ENCODE results near the gene THAP10.
"Not testable (repeated sequence)": the region's sequence is repeated elsewhere in the genome, so short reads cannot be mapped to it uniquely, and the experiment has no call there.

THAP10 gene

GRCh38 chr15:70892002-70892911 is at the start of gene THAP10, which contains the start of gene LRRC49:
TSS of gene THAP10 (minus strand) at chr15:70892433. CDS start at chr15:70892272, 161 bp downstream.
TSS of gene LRRC49 (plus strand) at chr15:70892826. CDS start at chr15:70892895, 69 bp downstream.
- peak; percentile 88 for DNase-seq (ENCODE audit: low read depth)
- peak within 1 kb of the TSS; percentile 56 for H3K4me3 ChIP-seq (ENCODE audit: low read depth, low read length)

GRCh38 chr15:70936326-70936725 is 44.1 kb upstream of the THAP10 start:
- H3K4me3 ChIP-seq (ENCODE audit: low read depth, low read length), result no peak overlapping the region
- no peak for DNase-seq (ENCODE audit: low read depth)

- no peak for DNase-seq (ENCODE audit: low read depth)
- H3K4me3 ChIP-seq (ENCODE audit: low read depth, low read length), result no peak overlapping the region
Measured at GRCh38 chr15:70935631-70936030, 43.4 kb upstream of the THAP10 start.

- no peak overlapping the region for H3K4me3 ChIP-seq (ENCODE audit: low read depth, low read length)
- DNase-seq (ENCODE audit: low read depth), result no peak
Measured at GRCh38 chr15:70933411-70933810, 41.2 kb upstream of the THAP10 start.

- no peak for DNase-seq (ENCODE audit: low read depth)
Measured at GRCh38 chr15:70932397-70932796, 40.2 kb upstream of the THAP10 start.

GRCh38 chr15:70931821-70932220 is 39.6 kb upstream of the THAP10 start:
- no peak for DNase-seq (ENCODE audit: low read depth)

More at GRCh38 chr15:70932397-70932796, 40.2 kb upstream of the THAP10 start:
- H3K4me3 ChIP-seq (ENCODE audit: low read depth, low read length), result no peak overlapping the region

GRCh38 chr15:70926914-70927313 is 34.7 kb upstream of the THAP10 start:
- not testable (repeated sequence) for H3K4me3 ChIP-seq (ENCODE audit: low read depth, low read length); DNase-seq (ENCODE audit: low read depth)

More at GRCh38 chr15:70931821-70932220, 39.6 kb upstream of the THAP10 start:
- H3K4me3 ChIP-seq (ENCODE audit: low read depth, low read length), result no peak overlapping the region

- no peak overlapping the region for H3K4me3 ChIP-seq (ENCODE audit: low read depth, low read length)
- DNase-seq (ENCODE audit: low read depth), result no peak
Measured at GRCh38 chr15:70923311-70924080, 31.3 kb upstream of the THAP10 start.

GRCh38 chr15:70922119-70922518 is 29.9 kb upstream of the THAP10 start:
- no peak for DNase-seq (ENCODE audit: low read depth)
- no peak overlapping the region for H3K4me3 ChIP-seq (ENCODE audit: low read depth, low read length)

GRCh38 chr15:70920981-70921696 is 28.9 kb upstream of the THAP10 start:
- DNase-seq (ENCODE audit: low read depth), result no peak
- H3K4me3 ChIP-seq (ENCODE audit: low read depth, low read length), result no peak overlapping the region

- no peak for DNase-seq (ENCODE audit: low read depth)
- H3K4me3 ChIP-seq (ENCODE audit: low read depth, low read length), result no peak overlapping the region
Measured at GRCh38 chr15:70917955-70918354, 25.7 kb upstream of the THAP10 start.

GRCh38 chr15:70916531-70916930 is 24.3 kb upstream of the THAP10 start:
- H3K4me3 ChIP-seq (ENCODE audit: low read depth, low read length), result no peak overlapping the region

GRCh38 chr15:70912187-70912586 is 20.0 kb upstream of the THAP10 start:
- H3K4me3 ChIP-seq (ENCODE audit: low read depth, low read length), result no peak overlapping the region
- DNase-seq (ENCODE audit: low read depth), result no peak

More at GRCh38 chr15:70916531-70916930, 24.3 kb upstream of the THAP10 start:
- no peak for DNase-seq (ENCODE audit: low read depth)

- DNase-seq (ENCODE audit: low read depth), result no peak
- H3K4me3 ChIP-seq (ENCODE audit: low read depth, low read length), result no peak overlapping the region
Measured at GRCh38 chr15:70910958-70911357, 18.7 kb upstream of the THAP10 start.

- no peak for DNase-seq (ENCODE audit: low read depth)
- H3K4me3 ChIP-seq (ENCODE audit: low read depth, low read length), result no peak overlapping the region
Measured at GRCh38 chr15:70907784-70908471, 15.7 kb upstream of the THAP10 start.

- no peak overlapping the region for H3K4me3 ChIP-seq (ENCODE audit: low read depth, low read length)
- peak; percentile 53 for DNase-seq (ENCODE audit: low read depth)
Measured at GRCh38 chr15:70906842-70907241, 14.6 kb upstream of the THAP10 start.

- DNase-seq (ENCODE audit: low read depth), result peak; percentile 73
- H3K4me3 ChIP-seq (ENCODE audit: low read depth, low read length), result no peak overlapping the region
Measured at GRCh38 chr15:70902107-70902506, 9.9 kb upstream of the THAP10 start.

- DNase-seq (ENCODE audit: low read depth), result no peak
- H3K4me3 ChIP-seq (ENCODE audit: low read depth, low read length), result peak overlapping the region; percentile 56
Measured at GRCh38 chr15:70892912-70893560, 803 bp upstream of the THAP10 start.
